GM06990 (cell line): ENCODE data around the gene NOD1.

Experiments
- DNase-seq: peaks from one replicate; pipeline ENCODE4 v3.0.0-alpha.2; 2011; ENCODE audit not compliant: insufficient read length; ENCODE audit errors: extremely low read depth
- H3K27me3 ChIP-seq: replicated peaks from 2 replicates; pipeline ENCODE4 v1.6.0; 2011; ENCODE audit warnings: low read length; ENCODE audit not compliant: control insufficient read depth, insufficient read depth
- H3K36me3 ChIP-seq: 2 replicates; pipeline ENCODE4 v1.5.1; 2011; ENCODE audit warnings: low read length; ENCODE audit not compliant: control insufficient read depth, insufficient read depth
- H3K4me3 ChIP-seq: replicated peaks from 2 replicates; pipeline ENCODE4 v1.5.1; 2011; ENCODE audit warnings: low read depth, mild to moderate bottlenecking, control low read depth, low read length
- CTCF ChIP-seq: IDR thresholded peaks from 2 replicates; pipeline ENCODE4 v1.5.1; 2011; ENCODE audit warnings: low read length, control low read depth, mild to moderate bottlenecking, inconsistent platforms; ENCODE audit not compliant: insufficient read depth, poor library complexity, severe bottlenecking

NOD1 gene

GRCh38 chr7:30472784-30473775 is 5.5 kb downstream of the NOD1 start:
- Histone ChIP-seq H3K27me3 (no peaks in the 10 kb centered on the region), H3K4me3 (no peak overlapping the region), H3K36me3 (no peaks in the 10 kb centered on the region)
- no peak for TF ChIP-seq CTCF
- DNase-seq = no peak

GRCh38 chr7:30472081-30472783 is 6.4 kb downstream of the NOD1 start:
- no peak for TF ChIP-seq CTCF

GRCh38 chr7:30471205-30471604 is 7.4 kb downstream of the NOD1 start:
- Histone ChIP-seq H3K27me3 (no peaks in the 10 kb centered on the region), H3K36me3 (no peaks in the 10 kb centered on the region), H3K4me3 (no peak overlapping the region)
- TF ChIP-seq CTCF = no peak
- DNase-seq = no peak

More at GRCh38 chr7:30472081-30472783, 6.4 kb downstream of the NOD1 start:
- DNase-seq = no peak
- Histone ChIP-seq H3K4me3 (no peak overlapping the region), H3K27me3 (no peaks in the 10 kb centered on the region), H3K36me3 (no peaks in the 10 kb centered on the region)

- DNase-seq = no peak
- TF ChIP-seq CTCF = no peak
- no peaks in the 10 kb centered on the region for H3K36me3 ChIP-seq
- H3K4me3 ChIP-seq = no peak overlapping the region
- no peaks in the 10 kb centered on the region for H3K27me3 ChIP-seq
These were observed 7.8 kb downstream of the NOD1 start for GRCh38 chr7:30470771-30471170.

- H3K27me3 ChIP-seq = no peaks in the 10 kb centered on the region
- TF ChIP-seq CTCF = no peak
- no peaks in the 10 kb centered on the region for H3K36me3 ChIP-seq
- DNase-seq = no peak
- no peak overlapping the region for H3K4me3 ChIP-seq
These were observed 8.3 kb downstream of the NOD1 start for GRCh38 chr7:30470163-30470770.
